ENCODE data around the gene UBE2E1. TPM values are rescaled to one million over a fixed set of nuclear protein-coding genes. Genes with fewer than 3 reads are reported as not detected.

Gene UBE2E1
- total RNA-seq, 4 donors from 2014 or later = 72.8 to 114 (median 85.6) TPM

GRCh38 chr3:23923786-23924185 lies 118.0 kb downstream of the UBE2E1 start:
- no peak for TF ChIP-seq CTCF (IDR thresholded peaks at IDR 0.05)
- ATAC-seq (ENCODE audit: low FRiP score) (no peak), DNase-seq (ENCODE audit: low spot score) (no peak)

DNA sequence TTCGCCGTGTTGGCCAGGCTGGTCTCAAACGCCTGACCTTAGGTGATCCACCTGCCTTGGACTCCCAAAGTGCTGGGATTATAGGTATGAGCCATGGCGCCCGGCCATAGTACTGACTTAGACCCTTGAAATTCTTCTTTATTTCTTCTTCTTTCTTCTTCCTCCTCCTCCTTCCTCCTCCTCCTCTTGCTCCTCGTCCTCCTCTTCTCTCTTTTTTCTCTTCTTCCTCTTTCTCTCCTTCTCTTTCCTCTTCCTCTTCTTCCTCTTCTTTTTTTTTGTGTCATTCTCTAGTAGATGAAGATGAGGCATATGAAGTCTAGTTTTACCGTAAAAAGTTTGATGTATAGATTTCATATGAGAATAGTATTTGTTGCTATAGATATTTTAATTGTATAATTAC lies 120.5 kb downstream of the UBE2E1 start:
- TF ChIP-seq CTCF (IDR thresholded peaks at IDR 0.05) = no peak
- DNase-seq (ENCODE audit: low spot score) (no peak), ATAC-seq (ENCODE audit: low FRiP score) (no peak)

- TF ChIP-seq CTCF (IDR thresholded peaks at IDR 0.05) = no peak
- no peak for ATAC-seq (ENCODE audit: low FRiP score)
- DNase-seq (ENCODE audit: low spot score) = no peak
Measured at GRCh38 chr3:23926736-23927135, 121.0 kb downstream of the UBE2E1 start.

- no peak for TF ChIP-seq CTCF (IDR thresholded peaks at IDR 0.05)
- ATAC-seq (ENCODE audit: low FRiP score) (no peak), DNase-seq (ENCODE audit: low spot score) (no peak)
Measured at GRCh38 chr3:23928524-23928923, 122.8 kb downstream of the UBE2E1 start.

DNA sequence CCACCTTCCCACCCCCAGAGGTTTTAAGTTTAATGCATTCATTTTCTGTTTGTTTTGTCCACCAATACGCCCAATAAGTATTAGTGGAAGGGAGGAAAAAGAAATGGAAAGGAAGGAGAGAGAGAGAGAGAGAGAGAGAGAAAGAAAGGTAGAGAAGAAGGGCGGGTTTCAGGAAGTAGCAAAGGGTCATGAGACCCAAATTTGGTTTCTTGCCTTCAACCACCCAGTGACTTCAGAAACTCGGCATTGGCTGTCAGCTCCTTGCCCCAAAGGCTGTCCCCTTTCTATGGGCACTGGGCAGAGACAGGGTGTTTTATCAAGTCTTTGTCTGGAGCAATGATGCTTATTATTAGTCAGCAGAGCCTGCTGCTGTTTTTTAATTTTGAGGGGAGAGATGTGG lies 125.8 kb downstream of the UBE2E1 start:
- no peak for TF ChIP-seq CTCF (IDR thresholded peaks at IDR 0.05)
- ATAC-seq (ENCODE audit: low FRiP score) = no peak

GRCh38 chr3:23932571-23932970 lies 126.8 kb downstream of the UBE2E1 start:
- no peak for TF ChIP-seq CTCF (IDR thresholded peaks at IDR 0.05)
- DNase-seq (ENCODE audit: low spot score) (no peak), ATAC-seq (ENCODE audit: low FRiP score) (no peak)

More for the DNA sequence above, 125.8 kb downstream of the UBE2E1 start:
- no peak for DNase-seq (ENCODE audit: low spot score)

- no peak for TF ChIP-seq CTCF (IDR thresholded peaks at IDR 0.05)
- ATAC-seq (ENCODE audit: low FRiP score) (no peak), DNase-seq (ENCODE audit: low spot score) (no peak)
Measured at GRCh38 chr3:23934253-23934652, 128.5 kb downstream of the UBE2E1 start.

Measured in omental fat pad (tissue), 4 donors.